HG03378 (cell line): Measurements from ENCODE around the gene ARID1A.

Source experiments
- ATAC-seq: cut with Tn5 transposase; IDR thresholded peaks from one replicate; pipeline ENCODE4 v1.9.1; 2021; ENCODE audit warnings: mild to moderate bottlenecking, moderate library complexity; ENCODE audit not compliant: unreplicated experiment

Gene ARID1A

GRCh38 chr1:26727476-26727875 lies 31.7 kb downstream of the ARID1A start:
- ATAC-seq = no peak

GRCh38 chr1:26728645-26729044 lies 32.8 kb downstream of the ARID1A start:
- no peak for ATAC-seq

GRCh38 chr1:26729633-26730032 lies 33.8 kb downstream of the ARID1A start:
- ATAC-seq = no peak

GRCh38 chr1:26730695-26731094 lies 34.9 kb downstream of the ARID1A start:
- no peak for ATAC-seq

- no peak for ATAC-seq
Measured at GRCh38 chr1:26731233-26731902, 35.6 kb downstream of the ARID1A start.

- no peak for ATAC-seq
Measured at GRCh38 chr1:26733392-26733791, 37.6 kb downstream of the ARID1A start.

GRCh38 chr1:26733982-26734381 lies 38.2 kb downstream of the ARID1A start:
- ATAC-seq = no peak

- ATAC-seq = no peak
Measured at GRCh38 chr1:26734501-26735058, 38.8 kb downstream of the ARID1A start.

- no peak for ATAC-seq
Measured at GRCh38 chr1:26739329-26739914, 43.6 kb downstream of the ARID1A start.

- ATAC-seq = no peak
Measured at GRCh38 chr1:26740023-26740634, 44.3 kb downstream of the ARID1A start.

GRCh38 chr1:26740952-26741351 lies 45.1 kb downstream of the ARID1A start:
- no peak for ATAC-seq

- peak; percentile 1 for ATAC-seq
Measured at GRCh38 chr1:26743426-26744059, 47.7 kb downstream of the ARID1A start.

- ATAC-seq = peak; percentile 90
Measured at GRCh38 chr1:26744075-26744959, 48.5 kb downstream of the ARID1A start.

GRCh38 chr1:26745191-26745590 lies 49.4 kb downstream of the ARID1A start:
- ATAC-seq = no peak

- no peak for ATAC-seq
Measured at GRCh38 chr1:26747048-26747447, 51.2 kb downstream of the ARID1A start.

- no peak for ATAC-seq
Measured at GRCh38 chr1:26748351-26748750, 52.5 kb downstream of the ARID1A start.

- ATAC-seq = no peak
Measured at GRCh38 chr1:26749458-26749857, 53.6 kb downstream of the ARID1A start.

GRCh38 chr1:26750428-26750827 lies 54.6 kb downstream of the ARID1A start:
- no peak for ATAC-seq

GRCh38 chr1:26752519-26752918 lies 56.7 kb downstream of the ARID1A start:
- ATAC-seq = no peak

- ATAC-seq = no peak
Measured at GRCh38 chr1:26754086-26754874, 58.5 kb downstream of the ARID1A start.
